HEK293 (cell line): Measurements from ENCODE around the gene RETN.
A peak's percentile ranks its signal among the peaks of the same experiment; 100 is the strongest.

Source experiments
- BCL11A ChIP-seq: fragments of 450-650 bp; formaldehyde crosslinking; IDR thresholded peaks from 2 replicates; pipeline ENCODE4 v1.5.1; 2016; ENCODE audit warnings: low read depth, missing biosample characterization, missing genetic modification characterization
- IKZF3 ChIP-seq: fragments of 450-650 bp; IDR thresholded peaks from 2 replicates; pipeline ENCODE4 v1.5.0; 2018; ENCODE audit warnings: missing biosample characterization, mild to moderate bottlenecking, missing genetic modification characterization, moderate library complexity
- PATZ1 ChIP-seq: fragments of 450-650 bp; formaldehyde crosslinking; IDR thresholded peaks from 2 replicates; pipeline ENCODE4 v1.5.1; 2016; ENCODE audit warnings: missing biosample characterization, missing genetic modification characterization
- PRDM10 ChIP-seq: fragments of 450-650 bp; formaldehyde crosslinking; IDR thresholded peaks from 2 replicates; pipeline ENCODE4 v1.5.1; 2016; ENCODE audit warnings: missing biosample characterization, missing genetic modification characterization
- PRDM6 ChIP-seq: fragments of 450-650 bp; formaldehyde crosslinking; IDR thresholded peaks from 2 replicates; pipeline ENCODE4 v1.5.1; 2017; ENCODE audit warnings: missing biosample characterization, missing genetic modification characterization
- TSHZ1 ChIP-seq: fragments of 450-650 bp; formaldehyde crosslinking; IDR thresholded peaks from 2 replicates; pipeline ENCODE4 v1.5.1; 2016; ENCODE audit warnings: missing biosample characterization, missing genetic modification characterization, borderline replicate concordance
- ZBTB10 ChIP-seq: fragments of 450-650 bp; formaldehyde crosslinking; IDR thresholded peaks from 2 replicates; pipeline ENCODE4 v1.5.1; 2016; ENCODE audit warnings: missing biosample characterization, missing genetic modification characterization
- ZBTB20 ChIP-seq: fragments of 450-650 bp; formaldehyde crosslinking; IDR thresholded peaks from 2 replicates; pipeline ENCODE4 v1.5.1; 2016; ENCODE audit warnings: missing biosample characterization, missing genetic modification characterization
- ZBTB26 ChIP-seq: fragments of 450-650 bp; formaldehyde crosslinking; optimal IDR thresholded peaks from 2 replicates; pipeline ENCODE3; 2016; ENCODE audit warnings: missing biosample characterization, mild to moderate bottlenecking, missing genetic modification characterization
- ZFP37 ChIP-seq: fragments of 450-650 bp; formaldehyde crosslinking; IDR thresholded peaks from 2 replicates; pipeline ENCODE4 v1.5.1; 2016; ENCODE audit warnings: missing biosample characterization, missing genetic modification characterization
- ZIC2 ChIP-seq: fragments of 450-650 bp; formaldehyde crosslinking; IDR thresholded peaks from 2 replicates; pipeline ENCODE4 v1.5.1; 2016; ENCODE audit warnings: missing biosample characterization, missing genetic modification characterization
- ZNF121 ChIP-seq: fragments of 450-650 bp; formaldehyde crosslinking; IDR thresholded peaks from 2 replicates; pipeline ENCODE4 v1.5.1; 2016; ENCODE audit warnings: missing biosample characterization, missing genetic modification characterization
- ZNF18 ChIP-seq: fragments of 450-650 bp; formaldehyde crosslinking; IDR thresholded peaks from 2 replicates; pipeline ENCODE4 v1.5.1; 2016; ENCODE audit warnings: missing biosample characterization, missing genetic modification characterization
- ZNF19 ChIP-seq: fragments of 450-650 bp; formaldehyde crosslinking; IDR thresholded peaks from 2 replicates; pipeline ENCODE4; 2016; ENCODE audit warnings: missing biosample characterization, missing genetic modification characterization, low read depth
- ZNF24 ChIP-seq: fragments of 450-650 bp; formaldehyde crosslinking; IDR thresholded peaks from 2 replicates; pipeline ENCODE4 v1.5.1; 2016; ENCODE audit warnings: missing biosample characterization, missing genetic modification characterization
- ZNF266 ChIP-seq: fragments of 450-650 bp; formaldehyde crosslinking; IDR thresholded peaks from 2 replicates; pipeline ENCODE4 v1.5.1; 2016; ENCODE audit warnings: missing biosample characterization, missing genetic modification characterization, low read depth
- ZNF311 ChIP-seq: fragments of 450-650 bp; formaldehyde crosslinking; IDR thresholded peaks from 2 replicates; pipeline ENCODE4 v1.5.1; 2017; ENCODE audit warnings: missing biosample characterization, missing genetic modification characterization, borderline replicate concordance
- ZNF37A ChIP-seq: fragments of 450-650 bp; IDR thresholded peaks from 2 replicates; pipeline ENCODE4 v1.5.1; 2018; ENCODE audit warnings: missing biosample characterization, missing genetic modification characterization
- ZNF404 ChIP-seq: fragments of 450-650 bp; formaldehyde crosslinking; IDR thresholded peaks from 2 replicates; pipeline ENCODE4 v1.5.1; 2017; ENCODE audit warnings: missing biosample characterization, missing genetic modification characterization
- ZNF473 ChIP-seq: fragments of 450-650 bp; formaldehyde crosslinking; IDR thresholded peaks from 2 replicates; pipeline ENCODE4 v1.5.1; 2017; ENCODE audit warnings: missing biosample characterization, missing genetic modification characterization
- ZNF501 ChIP-seq: fragments of 450-650 bp; formaldehyde crosslinking; IDR thresholded peaks from 2 replicates; pipeline ENCODE4 v1.5.1; 2016; ENCODE audit warnings: missing biosample characterization, missing genetic modification characterization
- ZNF830 ChIP-seq: fragments of 450-650 bp; IDR thresholded peaks from 2 replicates; pipeline ENCODE4 v1.5.0; 2018; ENCODE audit warnings: missing biosample characterization, missing genetic modification characterization, low read depth, mild to moderate bottlenecking, moderate library complexity

The RETN gene

GRCh38 chr19:7652061-7652641 lies 16.7 kb upstream of the RETN start (continued):
- TF ChIP-seq ZNF311 (tag by site-specific recombination) (no peak), ZNF37A (tag by site-specific recombination) (no peak), ZFP37 (tag by site-specific recombination) (no peak), ZBTB20 (no peak), TSHZ1 (tag by site-specific recombination) (peak; percentile 54; the same call in 1 of the 2 replicates), ZNF121 (tag by site-specific recombination) (no peak), ZNF404 (no peak), ZBTB10 (no peak; the same call in 1 of the 2 replicates), ZNF501 (no peak), ZBTB26 (tag by site-specific recombination) (peak; percentile 18), PRDM6 (tag by site-specific recombination) (0 out of 2 replicates have a peak, but pooled peaks have one; percentile 33), IKZF3 (peak; percentile 85), ZNF18 (tag by site-specific recombination) (peak; percentile 33; the same call in 1 of the 2 replicates), PATZ1 (tag by site-specific recombination) (peak; percentile 63), ZNF473 (tag by site-specific recombination) (no peak), ZNF830 (tag by site-specific recombination) (no peak), ZNF266 (no peak), ZIC2 (tag by site-specific recombination) (peak; percentile 40; the same call in 1 of the 2 replicates), ZNF24 (tag by site-specific recombination) (0 out of 2 replicates have a peak, but pooled peaks have one; percentile 65), BCL11A (tag by site-specific recombination) (peak; percentile 92; the same call in 1 of the 2 replicates), PRDM10 (peak; percentile 54; the same call in 1 of the 2 replicates), ZNF19 (tag by site-specific recombination) (no peak)
